Stimulated activated effector memory CD8-positive, alpha-beta T cell treated with anti-CD3 and anti-CD28 coated beads, Interleukin-12 subunit alpha, Interleukin-12 subunit beta, amount 100 ng/mL, for 72 hours (primary cell): ENCODE results near the gene TTC6.

Source experiments
- ATAC-seq: fragments of 150-1000 bp; cut with Tn5 transposase; 2 replicates; pipeline ENCODE4 v1.10.0; 2021
- DNase-seq, 2 donors: peaks; one replicate each; pipeline ENCODE4 v3.0.0; 2021 to 2022; ENCODE audit warnings: low spot score in 2 of 2
- H3K27ac Mint-ChIP-seq: one replicate; pipeline ENCODE4 v1.8.0; 2022; ENCODE audit warnings: mild to moderate bottlenecking, mixed read lengths
- H3K36me3 Mint-ChIP-seq: one replicate; pipeline ENCODE4 v1.8.0; 2022; ENCODE audit warnings: mild to moderate bottlenecking, mixed read lengths
- H3K4me1 Mint-ChIP-seq: one replicate; pipeline ENCODE4 v1.8.0; 2022; ENCODE audit warnings: mixed read lengths
- H3K4me3 Mint-ChIP-seq: one replicate; pipeline ENCODE4 v1.8.0; 2022; ENCODE audit warnings: mild to moderate bottlenecking, mixed read lengths
- H3K9me3 Mint-ChIP-seq: one replicate; pipeline ENCODE4 v1.8.0; 2022; ENCODE audit warnings: mixed read lengths

Gene TTC6

GRCh38 chr14:37573356-37573755, 22.1 kb upstream of the TTC6 start:
- H3K9me3 Mint-ChIP-seq, result peaks cover 23% of the 10 kb centered on the region

DNA sequence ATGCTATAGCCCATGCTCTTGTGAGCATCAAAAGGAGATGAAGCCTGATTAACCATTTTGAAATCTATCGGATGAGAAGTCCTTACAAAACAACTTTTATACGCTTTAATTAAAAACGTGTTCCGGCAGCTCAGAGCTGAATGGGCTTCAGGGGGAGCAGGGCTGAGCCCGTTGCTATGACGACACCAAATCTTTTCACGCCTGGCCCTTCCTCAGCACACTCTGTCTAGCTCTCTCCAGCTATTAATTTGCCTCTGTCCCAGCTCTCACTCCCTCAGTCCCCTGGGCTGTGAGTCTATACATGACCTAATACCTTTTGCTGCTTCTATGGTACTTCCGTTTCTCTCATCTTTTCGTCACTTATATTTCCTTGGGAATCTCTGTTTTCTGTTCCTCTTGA, 16.2 kb upstream of the TTC6 start:
- no peak for DNase-seq
- Mint-ChIP-seq H3K36me3 (no peaks in the 10 kb centered on the region), H3K4me1 (no peaks in the 10 kb centered on the region), H3K4me3 (no peak overlapping the region), H3K9me3 (peaks cover 10% of the 10 kb centered on the region), H3K27ac (no peak overlapping the region)
- no peak for ATAC-seq

More at GRCh38 chr14:37573356-37573755, 22.1 kb upstream of the TTC6 start:
- Mint-ChIP-seq H3K4me3 (no peak overlapping the region), H3K27ac (no peak overlapping the region), H3K36me3 (no peaks in the 10 kb centered on the region), H3K4me1 (no peaks in the 10 kb centered on the region)
- no peak for DNase-seq
- ATAC-seq, result no peak

DNA sequence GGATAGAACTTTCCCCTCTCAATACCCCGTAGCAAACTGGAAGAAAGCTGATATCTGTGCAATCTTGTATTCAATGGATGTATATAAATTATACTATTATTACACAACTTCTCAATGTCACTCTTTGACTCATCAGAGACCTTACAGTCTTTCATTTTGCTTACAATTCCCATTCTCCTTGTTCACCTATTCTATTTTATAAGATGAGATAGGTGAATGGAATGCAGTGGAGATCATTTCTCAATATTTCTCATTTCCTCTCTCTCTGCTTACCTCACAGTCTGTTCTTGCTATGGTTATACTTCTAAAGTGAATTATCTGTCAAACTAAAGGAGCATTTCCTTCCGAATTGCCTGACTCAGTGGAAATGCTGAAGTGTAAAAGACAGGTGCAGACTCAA, 15.3 kb upstream of the TTC6 start:
- no peak for ATAC-seq
- peaks cover 5% of the 10 kb centered on the region for H3K9me3 Mint-ChIP-seq
- no peak for DNase-seq
- no peak overlapping the region for H3K4me3 Mint-ChIP-seq
- H3K27ac Mint-ChIP-seq, result no peak overlapping the region
- no peaks in the 10 kb centered on the region for H3K4me1 Mint-ChIP-seq
- no peaks in the 10 kb centered on the region for H3K36me3 Mint-ChIP-seq

- H3K9me3 Mint-ChIP-seq, result peaks cover 2% of the 10 kb centered on the region
- H3K4me3 Mint-ChIP-seq, result no peak overlapping the region
- H3K27ac Mint-ChIP-seq, result no peak overlapping the region
- no peak for ATAC-seq
- H3K36me3 Mint-ChIP-seq, result no peaks in the 10 kb centered on the region
- no peaks in the 10 kb centered on the region for H3K4me1 Mint-ChIP-seq
- no peak for DNase-seq
These were observed 11.8 kb upstream of the TTC6 start for GRCh38 chr14:37583358-37584210.

DNA sequence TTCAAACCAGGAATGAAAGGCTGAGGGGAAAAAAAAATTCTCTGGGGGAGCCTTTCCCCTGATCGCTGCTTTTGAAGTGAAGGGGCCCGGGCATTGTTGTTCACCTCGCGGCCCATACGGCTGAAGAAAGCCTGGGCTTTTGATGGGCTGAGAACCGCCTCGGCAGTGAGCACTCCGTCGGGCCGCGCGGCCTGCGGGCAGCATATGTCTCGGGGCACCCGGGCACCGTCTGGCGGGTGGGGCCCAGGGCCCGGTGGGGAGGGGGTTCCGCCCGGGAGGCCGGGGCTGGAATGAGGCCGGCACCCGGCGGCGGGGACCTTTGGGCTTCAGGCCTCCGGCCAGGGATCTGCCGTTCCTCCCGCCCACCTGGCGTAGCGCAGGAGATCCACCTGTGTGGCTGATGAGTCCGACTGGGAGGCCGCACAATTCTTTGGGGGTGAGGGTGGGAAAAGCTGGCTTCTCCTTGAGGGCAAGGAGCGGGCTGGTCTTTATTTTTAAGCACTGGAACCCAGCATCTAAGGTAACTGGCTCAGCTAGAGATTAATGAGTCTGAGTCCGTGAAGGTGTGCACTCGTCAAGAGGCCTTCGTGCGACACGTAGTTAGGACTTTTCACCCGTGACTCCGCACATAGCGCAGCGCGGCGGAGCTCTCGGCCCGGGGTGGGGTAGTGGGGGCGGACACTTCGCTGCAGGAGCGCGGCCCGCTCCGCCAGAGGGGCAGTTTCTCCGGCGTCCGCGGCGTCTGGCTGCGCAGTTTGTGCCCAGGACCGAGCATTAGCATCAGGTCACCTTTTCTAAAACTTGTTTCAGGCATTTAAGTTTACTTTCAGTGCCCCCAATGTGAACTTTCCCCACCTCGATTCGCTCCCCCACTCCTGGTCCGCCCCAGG, 11.0 kb upstream of the TTC6 start:
- H3K4me1 Mint-ChIP-seq, result no peaks in the 10 kb centered on the region
- no peaks in the 10 kb centered on the region for H3K36me3 Mint-ChIP-seq
- H3K4me3 Mint-ChIP-seq, result no peak overlapping the region
- H3K27ac Mint-ChIP-seq, result no peak overlapping the region
- H3K9me3 Mint-ChIP-seq, result peaks cover 1% of the 10 kb centered on the region
- ATAC-seq (no peak), DNase-seq (no peak)

DNA sequence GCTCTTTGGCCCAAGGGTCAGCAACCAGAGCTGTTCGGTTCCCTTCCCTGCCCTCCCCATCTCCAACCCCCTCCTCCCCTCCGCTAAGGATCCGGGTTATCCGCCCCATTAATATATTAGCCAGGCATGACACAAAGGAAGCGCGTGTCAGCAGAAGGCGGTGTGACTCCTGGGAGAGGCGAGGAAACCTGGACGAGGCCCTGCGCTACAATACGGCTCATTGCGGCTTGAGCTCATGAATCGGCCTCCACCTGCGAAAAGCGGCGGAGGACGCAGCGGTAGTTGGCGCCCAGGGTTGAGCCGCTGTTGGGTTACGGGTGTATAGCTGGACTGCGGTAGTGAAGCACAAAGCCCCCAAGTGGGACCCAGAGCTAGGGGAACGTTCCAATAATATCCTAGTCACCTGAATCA, 10.3 kb upstream of the TTC6 start:
- H3K9me3 Mint-ChIP-seq, result no peaks in the 10 kb centered on the region
- no peaks in the 10 kb centered on the region for H3K4me1 Mint-ChIP-seq
- ATAC-seq, result no peak
- no peak overlapping the region for H3K27ac Mint-ChIP-seq
- H3K4me3 Mint-ChIP-seq, result no peak overlapping the region
- no peak for DNase-seq
- no peaks in the 10 kb centered on the region for H3K36me3 Mint-ChIP-seq

GRCh38 chr14:37585971-37586796, 9.2 kb upstream of the TTC6 start:
- DNase-seq (no peak), ATAC-seq (no peak)
- H3K27ac Mint-ChIP-seq, result no peak overlapping the region

DNA sequence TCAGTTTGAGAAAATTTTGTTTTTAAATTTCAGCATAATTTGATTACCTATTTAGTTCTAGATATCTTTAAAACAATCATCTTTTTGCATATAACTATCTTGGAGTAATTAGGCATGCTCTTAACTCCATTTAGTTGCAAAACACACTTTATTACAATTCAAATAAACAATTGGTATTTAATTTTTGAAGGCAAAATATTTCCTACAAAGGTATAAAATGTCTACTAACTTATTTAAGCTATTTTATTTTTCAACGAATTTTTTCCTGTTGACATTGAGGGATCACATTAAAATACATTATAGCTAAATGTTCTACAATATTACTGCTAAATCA, 8.7 kb upstream of the TTC6 start:
- ATAC-seq (no peak), DNase-seq (no peak)
- peaks cover 7% of the 10 kb centered on the region for H3K9me3 Mint-ChIP-seq
- no peak overlapping the region for H3K27ac Mint-ChIP-seq
- no peak overlapping the region for H3K4me3 Mint-ChIP-seq
- H3K36me3 Mint-ChIP-seq, result no peaks in the 10 kb centered on the region
- H3K4me1 Mint-ChIP-seq, result no peaks in the 10 kb centered on the region

More at GRCh38 chr14:37585971-37586796, 9.2 kb upstream of the TTC6 start:
- Mint-ChIP-seq H3K36me3 (no peaks in the 10 kb centered on the region), H3K4me1 (no peaks in the 10 kb centered on the region), H3K9me3 (peaks cover 5% of the 10 kb centered on the region), H3K4me3 (no peak overlapping the region)

DNA sequence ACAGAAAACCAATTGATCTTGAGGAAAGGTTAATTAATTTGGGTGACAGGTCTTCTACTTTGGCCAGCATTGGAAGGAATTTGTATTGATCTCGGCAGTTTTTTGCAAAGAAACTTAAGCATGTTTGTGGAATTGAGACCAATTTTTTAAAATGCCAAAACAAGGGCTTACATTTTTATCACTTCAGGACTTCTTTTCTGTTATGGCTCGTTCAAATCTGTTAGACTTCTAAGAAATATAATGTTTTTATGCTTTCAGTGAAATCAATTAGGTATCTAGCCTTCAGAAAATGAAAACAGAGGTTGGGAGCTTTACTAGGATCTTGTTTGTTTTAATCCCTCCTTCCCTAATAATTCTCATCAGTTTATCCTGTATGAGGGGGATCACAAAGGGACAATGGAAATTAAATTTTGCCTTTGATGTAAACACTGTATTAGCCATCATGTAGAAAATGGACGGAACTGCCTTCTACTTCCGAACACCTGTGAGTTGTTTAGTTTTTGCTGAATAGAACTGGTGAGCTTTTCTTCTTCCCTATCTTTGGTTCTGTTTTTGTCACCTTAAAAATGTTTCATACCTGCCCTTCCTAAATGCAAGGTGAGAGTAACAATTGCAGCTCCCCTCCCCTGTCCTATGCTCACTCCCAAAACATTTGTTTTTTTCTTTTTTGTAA, 8.2 kb upstream of the TTC6 start:
- DNase-seq (no peak), ATAC-seq (no peak)
- Mint-ChIP-seq H3K4me1 (no peaks in the 10 kb centered on the region), H3K4me3 (no peak overlapping the region), H3K36me3 (no peaks in the 10 kb centered on the region), H3K27ac (no peak overlapping the region), H3K9me3 (peaks cover 7% of the 10 kb centered on the region)

GRCh38 chr14:37587881-37588666, 7.4 kb upstream of the TTC6 start:
- peaks cover 7% of the 10 kb centered on the region for H3K9me3 Mint-ChIP-seq
- H3K36me3 Mint-ChIP-seq, result no peaks in the 10 kb centered on the region
- no peak overlapping the region for H3K27ac Mint-ChIP-seq
- ATAC-seq (no peak), DNase-seq (no peak)
- no peak overlapping the region for H3K4me3 Mint-ChIP-seq
- no peaks in the 10 kb centered on the region for H3K4me1 Mint-ChIP-seq

GRCh38 chr14:37588667-37588955, 6.8 kb upstream of the TTC6 start:
- Mint-ChIP-seq H3K4me3 (no peak overlapping the region), H3K4me1 (no peaks in the 10 kb centered on the region), H3K27ac (no peak overlapping the region), H3K36me3 (no peaks in the 10 kb centered on the region), H3K9me3 (peaks cover 7% of the 10 kb centered on the region)
- DNase-seq (no peak), ATAC-seq (no peak)

- H3K27ac Mint-ChIP-seq, result no peak overlapping the region
- H3K4me1 Mint-ChIP-seq, result peaks cover 2% of the 10 kb centered on the region
- no peak overlapping the region for H3K4me3 Mint-ChIP-seq
- ATAC-seq, result no peak
- no peaks in the 10 kb centered on the region for H3K36me3 Mint-ChIP-seq
- peaks cover 7% of the 10 kb centered on the region for H3K9me3 Mint-ChIP-seq
- DNase-seq, result no peak
These were observed 6.3 kb upstream of the TTC6 start for GRCh38 chr14:37588956-37589714.

DNA sequence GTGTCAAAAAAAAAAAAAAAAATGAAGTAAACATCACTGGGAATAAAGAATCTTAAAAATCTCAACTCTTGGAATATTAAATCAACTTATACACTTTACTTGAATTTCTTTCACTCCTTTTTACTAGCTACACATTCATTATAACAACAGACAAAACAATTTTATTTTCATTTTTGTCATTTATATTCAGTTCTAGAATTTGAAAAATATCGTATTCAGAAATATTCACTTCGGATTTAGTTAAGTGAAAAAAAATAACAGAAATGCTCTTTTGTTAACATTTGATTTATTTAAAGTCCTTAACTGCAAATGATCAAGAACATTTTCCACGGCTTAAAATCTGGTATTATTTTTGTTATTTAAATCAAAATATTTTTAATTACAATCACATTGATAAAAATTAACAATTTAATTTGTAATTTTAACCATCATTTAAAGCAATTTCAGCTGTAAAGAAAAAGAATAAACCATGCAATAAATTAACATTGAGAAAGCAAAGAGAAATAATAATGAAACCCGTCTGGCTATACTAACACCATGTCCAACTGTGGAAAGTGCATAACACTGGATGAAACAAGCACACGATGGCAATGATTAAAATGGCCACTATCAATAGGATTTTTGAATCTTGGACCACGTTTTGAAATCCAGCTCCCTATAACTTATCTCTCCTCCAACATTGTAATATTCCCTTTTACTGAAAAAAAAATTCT, 5.6 kb upstream of the TTC6 start:
- ATAC-seq, result no peak
- Mint-ChIP-seq H3K4me3 (no peak overlapping the region), H3K27ac (no peak overlapping the region), H3K36me3 (no peaks in the 10 kb centered on the region), H3K4me1 (peaks cover 4% of the 10 kb centered on the region), H3K9me3 (peaks cover 7% of the 10 kb centered on the region)
- no peak for DNase-seq
